ENCODE data around the gene FUOM. TPM values are rescaled to one million over a fixed set of nuclear protein-coding genes. Genes with fewer than 3 reads are reported as not detected.

Gene FUOM
- total and polyA plus RNA-seq, 2 of the 4 experiments (the other 2 are of a cell fraction): 26.3 to 52.8 TPM

- Histone ChIP-seq H4K5ac (ENCODE audit: low read depth, low read length) (no peak overlapping the region), H2BK20ac (ENCODE audit: low read depth, low read length) (no peak overlapping the region), H2BK120ac (ENCODE audit: low read depth, low read length) (no peak overlapping the region), H3K4me3 (ENCODE audit: insufficient read depth, low read depth, low read length) (no peak overlapping the region), H2BK5ac (ENCODE audit: low read depth, low read length, poor library complexity, severe bottlenecking) (no peak overlapping the region), H4K20me1 (ENCODE audit: insufficient read depth, low read length) (peaks cover 8% of the 10 kb centered on the region; the same call in 1 of the 2 replicates), H3K27me3 (ENCODE audit: control insufficient read depth, insufficient read depth, low read length) (no peaks in the 10 kb centered on the region), H2AK9ac (replicated peaks; ENCODE audit: low read depth, low read length, poor library complexity) (no peak overlapping the region), H3K9me3 (ENCODE audit: control insufficient read depth, insufficient read depth, low read length) (no peaks in the 10 kb centered on the region), H3K9me1 (ENCODE audit: insufficient read depth, low read length) (peaks cover 6% of the 10 kb centered on the region; the same call in 1 of the 2 replicates), H3K79me1 (ENCODE audit: low read depth in 1 of 2, low read length in 2 of 2) (peaks cover 25 to 48% of the 10 kb centered on the region in 2 experiments), H3K4me1 (ENCODE audit: control insufficient read depth, insufficient read depth, low read length) (peaks cover 4% of the 10 kb centered on the region; the same call in 1 of the 2 replicates), H3K23ac (ENCODE audit: low read depth, low read length) (no peak overlapping the region), H3K18ac (ENCODE audit: low read depth, low read length) (no peak overlapping the region), H2BK15ac (ENCODE audit: low read depth, low read length) (no peak overlapping the region), H3K4ac (ENCODE audit: low read depth, low read length) (no peak overlapping the region), H3K27ac (ENCODE audit: insufficient read depth, low read length) (no peak overlapping the region), H3K36me3 (ENCODE audit: control insufficient read depth, insufficient read depth, low read length) (peaks cover 53% of the 10 kb centered on the region), H3K56ac (ENCODE audit: extremely low read depth, insufficient read depth, low read length) (no peak overlapping the region), H4K8ac (ENCODE audit: low read depth in 2 of 2, low read length in 2 of 2) (no peak overlapping the region), H2AK5ac (ENCODE audit: low read depth, low read length) (no peak overlapping the region), H4K91ac (ENCODE audit: insufficient read depth, low read depth, low read length) (no peak overlapping the region), H2AFZ (replicated peaks; ENCODE audit: low read length, poor library complexity) (no peak overlapping the region), H3K9ac (ENCODE audit: low read depth, low read length) (no peak overlapping the region), H3K14ac (replicated peaks; ENCODE audit: low read depth, low read length) (no peak overlapping the region), H3K4me2 (ENCODE audit: low read depth, low read length) (no peak overlapping the region)
- no TSS peak for BruUV-seq (replicated peaks)
- dilution Hi-C loops (cut with HindIII; ENCODE audit: low sequenced_read_pairs, unreplicated experiment) (no loop called here), intact Hi-C loops (cut with micrococcal nuclease) (no loop called here), in situ Hi-C loops (cut with MboI; ENCODE audit: low sequenced_read_pairs) (no loop called here)
- POLR2A ChIA-PET (ENCODE audit: unreplicated experiment): no interaction called here
- no peak for ATAC-seq (ENCODE audit: low read depth)
- CTCF ChIA-PET: no interaction called here
- 90% methylated on average over 8 of the region's 16 CpGs; no CpG with 5 or more reads in 1 of the 2 experiments for WGBS, 2 experiments (ENCODE audit: extremely low coverage in 2 of 2, insufficient read length in 1 of 2)
- no peak for DNase-seq
- TF ChIP-seq RFX5 (IDR thresholded peaks at IDR 0.05; ENCODE audit: low read depth, low read length) (no peak), NFE2L2 (IDR thresholded peaks at IDR 0.05; ENCODE audit: low read depth, low read length) (no peak), BHLHE40 (IDR thresholded peaks at IDR 0.05; ENCODE audit: low read depth, low read length) (no peak), CHD1 (IDR thresholded peaks at IDR 0.05; ENCODE audit: low read depth, low read length) (no peak), MAZ (IDR thresholded peaks at IDR 0.05; ENCODE audit: borderline replicate concordance, low read depth, low read length) (no peak), RCOR1 (IDR thresholded peaks at IDR 0.05; ENCODE audit: insufficient replicate concordance, low read length) (no peak), MXI1 (IDR thresholded peaks at IDR 0.05; ENCODE audit: borderline replicate concordance, low read depth, low read length) (no peak), SMC3 (IDR thresholded peaks at IDR 0.05; ENCODE audit: low read depth, low read length) (no peak), MAFK (IDR thresholded peaks at IDR 0.05; ENCODE audit: low read depth, low read length) (no peak), RAD21 (IDR thresholded peaks at IDR 0.05; ENCODE audit: low read length) (no peak), CEBPB (IDR thresholded peaks at IDR 0.05; ENCODE audit: low read depth, low read length) (no peak), POLR2A (IDR thresholded peaks at IDR 0.05; ENCODE audit: low read depth, low read length) (no peak)
- TF ChIP-seq, protein P1, sequence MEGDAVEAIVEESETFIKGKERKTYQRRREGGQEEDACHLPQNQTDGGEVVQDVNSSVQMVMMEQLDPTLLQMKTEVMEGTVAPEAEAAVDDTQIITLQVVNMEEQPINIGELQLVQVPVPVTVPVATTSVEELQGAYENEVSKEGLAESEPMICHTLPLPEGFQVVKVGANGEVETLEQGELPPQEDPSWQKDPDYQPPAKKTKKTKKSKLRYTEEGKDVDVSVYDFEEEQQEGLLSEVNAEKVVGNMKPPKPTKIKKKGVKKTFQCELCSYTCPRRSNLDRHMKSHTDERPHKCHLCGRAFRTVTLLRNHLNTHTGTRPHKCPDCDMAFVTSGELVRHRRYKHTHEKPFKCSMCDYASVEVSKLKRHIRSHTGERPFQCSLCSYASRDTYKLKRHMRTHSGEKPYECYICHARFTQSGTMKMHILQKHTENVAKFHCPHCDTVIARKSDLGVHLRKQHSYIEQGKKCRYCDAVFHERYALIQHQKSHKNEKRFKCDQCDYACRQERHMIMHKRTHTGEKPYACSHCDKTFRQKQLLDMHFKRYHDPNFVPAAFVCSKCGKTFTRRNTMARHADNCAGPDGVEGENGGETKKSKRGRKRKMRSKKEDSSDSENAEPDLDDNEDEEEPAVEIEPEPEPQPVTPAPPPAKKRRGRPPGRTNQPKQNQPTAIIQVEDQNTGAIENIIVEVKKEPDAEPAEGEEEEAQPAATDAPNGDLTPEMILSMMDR (conservative IDR thresholded peaks at IDR 0.05; ENCODE audit: low read depth, low read length): no peak
- TF ChIP-seq, protein P2, sequence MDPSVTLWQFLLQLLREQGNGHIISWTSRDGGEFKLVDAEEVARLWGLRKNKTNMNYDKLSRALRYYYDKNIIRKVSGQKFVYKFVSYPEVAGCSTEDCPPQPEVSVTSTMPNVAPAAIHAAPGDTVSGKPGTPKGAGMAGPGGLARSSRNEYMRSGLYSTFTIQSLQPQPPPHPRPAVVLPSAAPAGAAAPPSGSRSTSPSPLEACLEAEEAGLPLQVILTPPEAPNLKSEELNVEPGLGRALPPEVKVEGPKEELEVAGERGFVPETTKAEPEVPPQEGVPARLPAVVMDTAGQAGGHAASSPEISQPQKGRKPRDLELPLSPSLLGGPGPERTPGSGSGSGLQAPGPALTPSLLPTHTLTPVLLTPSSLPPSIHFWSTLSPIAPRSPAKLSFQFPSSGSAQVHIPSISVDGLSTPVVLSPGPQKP (IDR thresholded peaks at IDR 0.05; ENCODE audit: borderline replicate concordance, low read depth, low read length): no peak
- TF ChIP-seq, protein P3, sequence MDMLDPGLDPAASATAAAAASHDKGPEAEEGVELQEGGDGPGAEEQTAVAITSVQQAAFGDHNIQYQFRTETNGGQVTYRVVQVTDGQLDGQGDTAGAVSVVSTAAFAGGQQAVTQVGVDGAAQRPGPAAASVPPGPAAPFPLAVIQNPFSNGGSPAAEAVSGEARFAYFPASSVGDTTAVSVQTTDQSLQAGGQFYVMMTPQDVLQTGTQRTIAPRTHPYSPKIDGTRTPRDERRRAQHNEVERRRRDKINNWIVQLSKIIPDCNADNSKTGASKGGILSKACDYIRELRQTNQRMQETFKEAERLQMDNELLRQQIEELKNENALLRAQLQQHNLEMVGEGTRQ (IDR thresholded peaks at IDR 0.05; ENCODE audit: low read depth, low read length): no peak
Observed at GRCh38 chr10:133403359-133403758, 45.5 kb upstream of the FUOM start.
